ENCODE data around the gene MSMP.
A peak's percentile ranks its signal among the peaks of the same experiment; 100 is the strongest.

The MSMP gene

GRCh38 chr9:35754264-35754663 is at the start of gene MSMP:
Gene MSMP, minus strand, starts transcription at chr9:35754276. Its CDS starts 147 bp downstream, at chr9:35754129.
- DNase-seq: no peak

GRCh38 chr9:35801328-35802128 is 47.5 kb upstream of the MSMP start:
- no peak for DNase-seq

GRCh38 chr9:35800530-35800929 is 46.5 kb upstream of the MSMP start:
- DNase-seq: no peak

- DNase-seq: no peak
Observed at GRCh38 chr9:35798658-35799374, 44.7 kb upstream of the MSMP start.

- no peak for DNase-seq
Observed at GRCh38 chr9:35797311-35798109, 43.4 kb upstream of the MSMP start.

- DNase-seq: no peak
Observed at GRCh38 chr9:35795695-35796094, 41.6 kb upstream of the MSMP start.

- DNase-seq: no peak
Observed at GRCh38 chr9:35793461-35793860, 39.4 kb upstream of the MSMP start.

- DNase-seq: no peak
Observed at GRCh38 chr9:35792826-35793225, 38.8 kb upstream of the MSMP start.

GRCh38 chr9:35792024-35792813 is 38.1 kb upstream of the MSMP start:
- no peak for DNase-seq

- DNase-seq: no peak
Observed at GRCh38 chr9:35791297-35791921, 37.3 kb upstream of the MSMP start, which contains the start of gene NPR2. Gene NPR2, plus strand, starts transcription at chr9:35791591. Its CDS starts 818 bp downstream, at chr9:35792409.

- peak; percentile 65 for DNase-seq
Observed at GRCh38 chr9:35790385-35791296, 36.6 kb upstream of the MSMP start.

- no peak for DNase-seq
Observed at GRCh38 chr9:35790025-35790384, 35.9 kb upstream of the MSMP start.

- DNase-seq: no peak
Observed at GRCh38 chr9:35789541-35789940, 35.5 kb upstream of the MSMP start.

- DNase-seq: no peak
Observed at GRCh38 chr9:35783418-35783817, 29.3 kb upstream of the MSMP start.

- DNase-seq: no peak
Observed at GRCh38 chr9:35781066-35781465, 27.0 kb upstream of the MSMP start.

- no peak for DNase-seq
Observed at GRCh38 chr9:35778496-35778895, 24.4 kb upstream of the MSMP start.

GRCh38 chr9:35776018-35776417 is 21.9 kb upstream of the MSMP start:
- DNase-seq: peak; percentile 71

- no peak for DNase-seq
Observed at GRCh38 chr9:35774907-35775635, 21.0 kb upstream of the MSMP start.

GRCh38 chr9:35771943-35772342 is 17.9 kb upstream of the MSMP start:
- no peak for DNase-seq

GRCh38 chr9:35771534-35771933 is 17.5 kb upstream of the MSMP start:
- peak; percentile 32 for DNase-seq
